LNCAP (cell line): ENCODE results near the gene MYL3.

Experiments
- TF ChIP-seq, protein P1 (sequence below): fragments of 450-650 bp; IDR thresholded peaks from 2 replicates; pipeline ENCODE4 v1.5.1; 2017; ENCODE audit warnings: mild to moderate bottlenecking

The MYL3 gene

GRCh38 chr3:46907271-46907670 is 44.0 kb upstream of the MYL3 start:
- TF ChIP-seq, protein P1, sequence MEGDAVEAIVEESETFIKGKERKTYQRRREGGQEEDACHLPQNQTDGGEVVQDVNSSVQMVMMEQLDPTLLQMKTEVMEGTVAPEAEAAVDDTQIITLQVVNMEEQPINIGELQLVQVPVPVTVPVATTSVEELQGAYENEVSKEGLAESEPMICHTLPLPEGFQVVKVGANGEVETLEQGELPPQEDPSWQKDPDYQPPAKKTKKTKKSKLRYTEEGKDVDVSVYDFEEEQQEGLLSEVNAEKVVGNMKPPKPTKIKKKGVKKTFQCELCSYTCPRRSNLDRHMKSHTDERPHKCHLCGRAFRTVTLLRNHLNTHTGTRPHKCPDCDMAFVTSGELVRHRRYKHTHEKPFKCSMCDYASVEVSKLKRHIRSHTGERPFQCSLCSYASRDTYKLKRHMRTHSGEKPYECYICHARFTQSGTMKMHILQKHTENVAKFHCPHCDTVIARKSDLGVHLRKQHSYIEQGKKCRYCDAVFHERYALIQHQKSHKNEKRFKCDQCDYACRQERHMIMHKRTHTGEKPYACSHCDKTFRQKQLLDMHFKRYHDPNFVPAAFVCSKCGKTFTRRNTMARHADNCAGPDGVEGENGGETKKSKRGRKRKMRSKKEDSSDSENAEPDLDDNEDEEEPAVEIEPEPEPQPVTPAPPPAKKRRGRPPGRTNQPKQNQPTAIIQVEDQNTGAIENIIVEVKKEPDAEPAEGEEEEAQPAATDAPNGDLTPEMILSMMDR: no peak

- TF ChIP-seq, protein P1: no peak
Observed at GRCh38 chr3:46906471-46907058, 43.3 kb upstream of the MYL3 start.

- TF ChIP-seq, protein P1: no peak
Observed at GRCh38 chr3:46905661-46906451, 42.6 kb upstream of the MYL3 start.

DNA sequence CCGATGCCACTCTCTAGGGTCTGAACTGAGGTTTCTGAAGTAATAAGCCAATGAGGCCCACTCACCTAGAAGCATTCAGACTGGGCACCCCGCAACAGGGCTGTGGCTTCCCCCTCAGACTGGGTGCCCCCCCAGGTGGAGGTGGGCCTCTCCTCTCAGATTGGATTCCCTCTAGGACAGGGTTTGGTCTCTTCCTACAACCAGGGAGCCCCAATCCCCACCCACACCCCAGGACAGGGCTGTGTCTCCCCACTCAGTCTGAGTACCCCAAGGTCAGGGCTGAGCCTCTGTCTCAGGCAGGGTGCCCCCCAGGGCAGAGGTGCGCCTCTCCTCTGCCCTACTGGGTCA is 41.9 kb upstream of the MYL3 start:
- TF ChIP-seq, protein P1: no peak

DNA sequence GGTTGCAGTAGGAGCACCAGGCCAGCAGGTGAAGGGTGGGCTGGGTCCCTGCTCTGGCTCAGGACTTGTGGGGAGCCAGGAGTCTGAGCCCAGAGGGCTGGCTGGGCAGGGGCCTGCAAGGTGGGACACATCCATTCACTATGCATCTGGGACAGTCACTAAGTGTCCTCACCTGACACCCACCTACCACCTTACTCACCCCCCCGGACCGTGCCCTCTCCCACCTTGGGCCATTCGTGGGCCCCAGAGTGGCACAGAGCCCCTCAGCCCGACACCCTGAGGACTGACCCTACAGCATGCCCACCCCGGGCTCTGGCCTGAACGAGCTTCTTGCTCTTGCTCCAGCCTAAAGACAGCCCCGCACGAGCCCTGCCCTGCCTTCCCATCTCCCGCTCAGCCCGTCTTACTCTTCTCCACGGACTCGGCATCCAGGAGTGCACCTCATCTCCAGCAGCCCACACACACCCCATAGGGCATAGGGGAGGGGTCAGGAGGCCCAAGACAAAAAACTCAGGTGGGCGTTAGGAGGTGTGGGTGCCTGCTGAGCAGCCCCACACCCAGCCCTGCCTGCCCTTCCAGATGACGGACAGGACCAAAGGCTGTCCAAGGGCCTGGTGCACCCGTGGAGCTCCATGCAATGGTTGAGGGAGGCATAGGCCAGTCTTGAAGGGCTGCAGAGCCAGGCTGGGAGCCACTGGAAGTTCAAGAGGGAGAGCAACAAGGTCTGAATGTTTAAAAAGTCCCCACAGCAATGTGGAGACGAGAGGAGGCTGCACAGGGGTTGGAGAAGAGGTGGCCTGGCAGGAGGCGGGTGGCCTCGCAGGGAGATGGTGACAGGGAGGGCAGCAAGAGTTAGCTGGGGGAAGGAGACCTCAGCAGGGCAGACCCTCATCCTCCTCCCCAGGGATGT is 41.3 kb upstream of the MYL3 start:
- TF ChIP-seq, protein P1: no peak

GRCh38 chr3:46903341-46904302 is 40.4 kb upstream of the MYL3 start:
- TF ChIP-seq, protein P1: no peak
